Central memory CD8-positive, alpha-beta T cell (primary cell): Measurements from ENCODE around the gene IFI27.
A peak's percentile ranks its signal among the peaks of the same experiment; 100 is the strongest.

Source experiments
- ATAC-seq: fragments of 150-1000 bp; cut with Tn5 transposase; replicated peaks from 2 replicates; pipeline ENCODE4 v1.10.0; 2022; ENCODE audit warnings: mild to moderate bottlenecking, moderate FRiP score, moderate number of reproducible peaks; ENCODE audit not compliant: poor library complexity, severe bottlenecking; ENCODE audit errors: extremely low read depth
- DNase-seq, 2 donors: peaks; one replicate each; pipeline ENCODE4 v3.0.0; 2021; ENCODE audit warnings: low spot score in 2 of 2
- H3K27ac Mint-ChIP-seq: one replicate; pipeline ENCODE4 v1.8.0; 2022; ENCODE audit warnings: low read depth, mild to moderate bottlenecking, moderate library complexity, mixed read lengths
- H3K27me3 Mint-ChIP-seq: one replicate; pipeline ENCODE4 v1.8.0; 2022; ENCODE audit warnings: mixed read lengths
- H3K36me3 Mint-ChIP-seq: one replicate; pipeline ENCODE4 v1.8.0; 2022; ENCODE audit warnings: mild to moderate bottlenecking, moderate library complexity, mixed read lengths; ENCODE audit not compliant: insufficient read depth
- H3K4me1 Mint-ChIP-seq: one replicate; pipeline ENCODE4 v1.8.0; 2022; ENCODE audit warnings: mixed read lengths
- H3K4me3 Mint-ChIP-seq: one replicate; pipeline ENCODE4 v1.8.0; 2022; ENCODE audit warnings: mild to moderate bottlenecking, moderate library complexity, mixed read lengths
- H3K9me3 Mint-ChIP-seq: one replicate; pipeline ENCODE4 v1.8.0; 2022; ENCODE audit warnings: mixed read lengths

The IFI27 gene

DNA sequence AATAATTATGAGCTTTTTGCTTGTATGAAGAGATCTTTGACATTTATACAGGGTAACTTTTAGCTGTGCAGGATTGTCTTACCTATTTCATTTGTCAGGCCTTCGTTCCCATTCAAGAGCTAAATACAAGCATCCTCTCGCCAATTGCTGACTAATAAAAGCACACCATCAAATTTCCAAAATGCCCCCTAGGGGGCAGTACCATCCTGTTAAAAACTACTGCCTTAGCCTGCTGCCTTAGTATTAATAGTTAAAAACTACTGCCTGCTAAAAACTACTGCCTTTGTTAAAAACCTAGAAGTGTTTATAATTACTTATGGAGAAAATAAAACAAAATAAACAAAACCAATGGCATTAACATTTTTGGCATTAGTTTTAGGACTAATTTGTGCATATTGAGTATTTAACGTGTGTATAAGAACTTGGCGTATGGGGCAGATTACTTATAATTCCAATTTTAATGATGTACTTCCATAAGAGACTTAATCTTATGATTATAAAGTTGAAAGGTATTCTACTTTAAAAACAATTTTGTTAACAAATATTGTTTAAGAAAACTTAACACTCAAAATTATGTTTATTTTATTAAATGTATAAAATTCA, 21.9 kb downstream of the IFI27 start:
- Mint-ChIP-seq H3K4me3 (no peak overlapping the region), H3K9me3 (peaks cover 9% of the 10 kb centered on the region), H3K36me3 (peaks cover 4% of the 10 kb centered on the region), H3K27me3 (peaks cover 10% of the 10 kb centered on the region), H3K4me1 (peaks cover 21% of the 10 kb centered on the region), H3K27ac (no peak overlapping the region)
- no peak for ATAC-seq
- peak; percentile 27 to 54 for DNase-seq

DNA sequence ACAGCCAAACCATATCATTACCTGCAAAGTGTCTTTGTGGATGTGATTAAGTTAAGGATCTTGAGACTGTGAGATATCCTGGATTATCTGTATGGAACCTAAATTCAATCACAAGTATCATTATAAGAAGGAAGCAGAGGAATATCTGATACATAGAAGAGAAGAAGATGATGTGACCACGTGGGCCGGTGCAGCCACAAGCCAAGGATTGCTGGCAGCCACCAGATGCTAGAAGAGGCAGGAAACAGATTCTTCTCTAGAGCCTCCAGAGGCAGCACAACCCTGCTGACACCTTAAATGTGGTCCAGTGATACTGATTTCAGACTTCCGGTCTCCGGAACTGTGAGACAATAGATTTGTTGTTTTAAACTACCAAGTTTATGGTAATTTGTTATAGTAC, 24.9 kb downstream of the IFI27 start:
- Mint-ChIP-seq H3K9me3 (peaks cover 9% of the 10 kb centered on the region), H3K27me3 (peaks cover 20% of the 10 kb centered on the region), H3K4me3 (no peak overlapping the region), H3K27ac (no peak overlapping the region), H3K36me3 (no peaks in the 10 kb centered on the region), H3K4me1 (peaks cover under 1% of the 10 kb centered on the region)
- ATAC-seq (no peak), DNase-seq (no peak)

DNA sequence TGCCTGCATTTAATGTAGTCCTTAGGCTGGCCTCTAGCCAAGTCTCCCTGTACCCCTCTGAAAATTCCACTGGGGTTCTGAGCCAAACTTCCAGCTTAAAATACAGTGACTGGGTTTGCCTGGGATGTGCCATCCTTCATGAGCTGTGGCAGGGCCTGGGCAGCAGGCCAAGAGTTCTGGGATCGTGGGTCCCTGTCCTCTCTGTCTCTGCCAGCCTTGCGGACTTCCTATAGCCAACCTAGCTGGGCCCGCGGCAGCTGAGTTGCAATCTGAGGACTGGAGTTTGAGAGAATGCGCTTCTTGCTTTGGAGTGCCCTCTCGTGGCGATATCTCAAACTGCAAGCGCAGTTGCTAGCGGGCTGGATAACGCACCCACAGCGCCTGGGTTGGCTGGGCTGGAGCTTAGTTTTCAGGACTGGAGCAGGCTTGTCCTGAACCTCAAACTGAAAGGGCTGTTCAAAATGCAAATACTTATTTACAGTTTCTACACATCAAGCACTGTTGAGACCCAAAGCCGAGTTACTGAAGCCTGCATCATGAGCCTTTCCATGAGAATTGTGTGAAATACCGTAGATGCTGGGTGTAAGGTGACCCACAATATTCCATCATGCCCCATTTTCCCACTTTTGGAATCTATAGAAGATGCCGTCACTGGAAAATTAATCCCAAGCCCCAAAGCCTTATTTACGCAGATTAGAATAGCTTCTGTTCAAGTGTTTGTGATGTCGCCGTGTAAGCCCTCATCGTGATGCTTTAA, 26.2 kb downstream of the IFI27 start:
- DNase-seq (peak; percentile 75 to 84), ATAC-seq (peak; percentile 78)
- Mint-ChIP-seq H3K27ac (no peak overlapping the region), H3K4me1 (no peaks in the 10 kb centered on the region), H3K36me3 (no peaks in the 10 kb centered on the region), H3K4me3 (no peak overlapping the region), H3K9me3 (peaks cover 9% of the 10 kb centered on the region), H3K27me3 (peaks cover 20% of the 10 kb centered on the region)

DNA sequence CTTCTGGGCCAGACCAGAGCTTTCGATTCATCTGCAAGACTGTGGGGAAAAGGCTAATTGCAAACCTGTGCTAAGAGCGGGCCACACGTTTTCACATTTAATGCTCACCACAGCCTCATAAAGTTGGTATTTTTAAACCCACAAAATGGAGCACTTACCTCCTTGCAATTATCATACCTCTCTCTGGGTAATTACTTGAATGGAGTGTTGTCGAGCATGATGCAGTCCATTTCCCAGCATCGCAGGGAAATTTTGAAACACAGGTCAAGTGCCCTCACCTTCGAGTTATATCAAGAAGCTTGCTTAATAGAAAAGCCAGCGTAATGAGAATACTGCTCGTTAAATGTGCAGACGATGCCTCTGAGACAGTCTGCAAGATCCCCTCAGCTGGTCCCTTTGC, 27.7 kb downstream of the IFI27 start:
- DNase-seq (no peak), ATAC-seq (no peak)
- H3K27ac Mint-ChIP-seq, result no peak overlapping the region
- H3K36me3 Mint-ChIP-seq, result no peaks in the 10 kb centered on the region
- no peak overlapping the region for H3K4me3 Mint-ChIP-seq
- H3K27me3 Mint-ChIP-seq, result peaks cover 20% of the 10 kb centered on the region
- H3K9me3 Mint-ChIP-seq, result peaks cover 9% of the 10 kb centered on the region
- H3K4me1 Mint-ChIP-seq, result no peaks in the 10 kb centered on the region

DNA sequence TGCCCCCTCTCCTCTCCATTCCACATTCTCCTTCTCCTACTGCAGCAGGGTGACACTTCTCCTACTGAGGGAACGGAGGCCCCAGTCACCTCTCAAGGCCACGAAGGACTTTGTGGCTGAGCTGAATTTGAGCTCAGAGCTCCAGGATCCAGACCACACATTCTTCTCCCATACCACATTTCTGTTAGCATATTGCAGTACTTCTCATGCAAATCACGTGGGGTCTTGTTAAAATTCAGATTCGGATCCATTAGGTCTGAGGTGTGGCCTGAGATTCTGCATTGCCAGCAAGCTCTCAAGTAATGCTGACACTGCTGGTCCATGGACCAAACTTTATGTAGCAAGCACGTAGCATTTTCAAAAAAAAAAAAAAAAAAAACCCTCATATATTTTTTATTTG, 28.5 kb downstream of the IFI27 start:
- no peak for DNase-seq
- Mint-ChIP-seq H3K4me3 (no peak overlapping the region), H3K9me3 (peaks cover 9% of the 10 kb centered on the region), H3K4me1 (no peaks in the 10 kb centered on the region), H3K27me3 (peaks cover 20% of the 10 kb centered on the region), H3K27ac (no peak overlapping the region), H3K36me3 (no peaks in the 10 kb centered on the region)
- no peak for ATAC-seq

DNA sequence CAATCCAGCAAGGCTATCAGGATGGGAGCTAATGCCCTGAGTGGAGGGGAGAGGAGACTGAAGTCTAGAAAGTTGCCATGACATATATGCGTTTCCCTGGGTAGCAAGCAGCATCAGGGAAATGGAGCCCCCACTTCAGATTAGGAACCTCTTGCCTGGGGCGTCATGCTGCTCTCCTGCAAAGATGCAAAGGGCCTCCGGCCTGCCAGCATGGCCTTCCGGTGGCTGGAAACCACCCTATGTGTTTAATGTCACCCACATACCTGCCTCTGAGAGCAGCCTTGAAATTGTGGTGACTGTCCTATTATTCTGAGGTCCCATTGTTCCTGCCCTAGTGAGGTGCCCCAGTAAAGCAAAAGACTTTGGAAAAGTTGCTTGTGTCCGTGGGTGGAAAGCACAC, 28.9 kb downstream of the IFI27 start:
- Mint-ChIP-seq H3K4me3 (no peak overlapping the region), H3K27me3 (peaks cover 20% of the 10 kb centered on the region), H3K27ac (no peak overlapping the region), H3K4me1 (no peaks in the 10 kb centered on the region), H3K36me3 (no peaks in the 10 kb centered on the region), H3K9me3 (peaks cover 9% of the 10 kb centered on the region)
- ATAC-seq (no peak), DNase-seq (no peak)

DNA sequence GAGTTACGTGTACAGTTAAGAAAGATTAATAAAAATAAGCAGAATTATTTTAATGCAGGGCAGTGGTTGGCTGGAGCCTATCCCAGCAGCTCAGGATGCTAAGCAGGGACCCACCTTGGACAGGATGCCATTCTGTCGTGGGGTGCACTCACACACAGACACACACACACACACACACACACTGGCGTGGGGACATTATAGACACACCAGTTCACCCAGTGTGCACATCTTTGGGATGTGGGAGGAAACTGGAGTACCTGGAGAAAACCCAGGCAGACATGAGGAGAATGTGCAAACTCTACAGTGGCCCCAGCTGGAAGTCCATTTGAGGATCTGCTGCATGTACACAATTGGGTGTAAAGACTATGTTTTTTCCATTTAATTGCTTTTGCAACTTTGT, 31.7 kb downstream of the IFI27 start:
- DNase-seq, result no peak
- no peak for ATAC-seq
- Mint-ChIP-seq H3K4me3 (no peak overlapping the region), H3K36me3 (peaks cover under 1% of the 10 kb centered on the region), H3K27ac (no peak overlapping the region), H3K9me3 (no peaks in the 10 kb centered on the region), H3K27me3 (peaks cover 9% of the 10 kb centered on the region), H3K4me1 (peaks cover 8% of the 10 kb centered on the region)

DNA sequence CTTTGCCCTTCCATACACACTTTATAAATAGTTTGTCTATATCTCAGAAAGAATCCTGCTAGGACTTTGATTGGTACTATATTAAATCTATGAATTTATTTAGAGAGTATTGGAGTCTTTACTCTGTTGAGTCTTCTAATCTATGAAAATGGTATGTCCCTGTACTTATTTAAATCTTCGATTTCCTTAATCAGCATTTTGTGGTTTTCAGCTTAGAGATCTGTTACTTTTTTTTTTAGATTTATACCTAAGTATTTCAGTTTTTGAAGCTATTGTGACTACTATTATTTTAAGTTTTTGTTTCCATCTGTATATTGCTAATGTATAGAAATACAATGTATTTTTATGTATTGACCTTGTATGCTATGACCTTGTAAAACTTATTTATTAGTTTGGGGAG, 32.3 kb downstream of the IFI27 start:
- Mint-ChIP-seq H3K36me3 (peaks cover 1% of the 10 kb centered on the region), H3K4me1 (peaks cover 8% of the 10 kb centered on the region), H3K27me3 (peaks cover 9% of the 10 kb centered on the region), H3K9me3 (no peaks in the 10 kb centered on the region), H3K27ac (peak overlapping the region; percentile 35), H3K4me3 (no peak overlapping the region)
- DNase-seq (no peak), ATAC-seq (no peak)

DNA sequence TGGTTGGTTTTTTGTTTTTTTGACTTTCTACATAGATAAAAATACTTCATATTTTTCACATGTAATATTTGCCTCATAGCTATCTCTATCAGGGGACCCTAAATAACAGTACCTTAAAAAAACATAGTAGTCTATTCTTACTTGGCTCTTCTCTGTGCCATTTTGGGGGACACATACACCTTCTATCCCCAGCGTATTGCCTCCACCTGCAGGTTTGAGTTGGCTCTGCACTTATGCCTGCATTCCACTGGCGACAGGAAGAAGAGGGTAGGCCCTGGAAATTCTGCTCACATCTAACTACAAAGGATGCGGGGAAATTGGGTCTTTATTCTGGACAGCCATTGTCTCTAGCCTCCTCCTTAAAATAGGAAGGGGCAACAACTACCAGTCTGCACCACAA, 32.7 kb downstream of the IFI27 start:
- Mint-ChIP-seq H3K27me3 (peaks cover 9% of the 10 kb centered on the region), H3K27ac (peak overlapping the region; percentile 35), H3K9me3 (no peaks in the 10 kb centered on the region), H3K4me1 (peaks cover 8% of the 10 kb centered on the region), H3K4me3 (no peak overlapping the region), H3K36me3 (peaks cover 1% of the 10 kb centered on the region)
- DNase-seq (no peak), ATAC-seq (no peak)

DNA sequence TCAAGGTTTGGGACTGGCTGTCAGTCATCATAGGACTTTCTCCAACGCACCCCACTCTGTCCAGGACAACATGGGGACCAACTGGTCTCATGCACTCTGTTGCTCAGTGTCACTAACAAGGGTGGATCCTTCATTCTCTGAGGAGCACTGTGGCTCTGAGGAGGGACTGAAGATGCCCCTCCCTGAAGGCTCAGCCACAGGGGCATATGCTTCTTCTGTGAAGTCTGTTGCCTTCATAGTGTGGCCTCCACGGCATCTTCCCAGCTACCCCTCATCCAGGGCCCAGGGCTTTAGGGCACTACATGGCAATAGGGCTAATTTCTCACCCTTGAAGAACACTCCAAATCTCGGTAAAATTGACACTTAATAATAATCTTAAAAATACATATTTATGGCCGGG, 33.2 kb downstream of the IFI27 start:
- Mint-ChIP-seq H3K4me3 (no peak overlapping the region), H3K4me1 (peaks cover 8% of the 10 kb centered on the region), H3K27ac (no peak overlapping the region), H3K9me3 (no peaks in the 10 kb centered on the region), H3K27me3 (peaks cover 6% of the 10 kb centered on the region), H3K36me3 (peaks cover 1% of the 10 kb centered on the region)
- ATAC-seq, result no peak
- DNase-seq, result no peak

DNA sequence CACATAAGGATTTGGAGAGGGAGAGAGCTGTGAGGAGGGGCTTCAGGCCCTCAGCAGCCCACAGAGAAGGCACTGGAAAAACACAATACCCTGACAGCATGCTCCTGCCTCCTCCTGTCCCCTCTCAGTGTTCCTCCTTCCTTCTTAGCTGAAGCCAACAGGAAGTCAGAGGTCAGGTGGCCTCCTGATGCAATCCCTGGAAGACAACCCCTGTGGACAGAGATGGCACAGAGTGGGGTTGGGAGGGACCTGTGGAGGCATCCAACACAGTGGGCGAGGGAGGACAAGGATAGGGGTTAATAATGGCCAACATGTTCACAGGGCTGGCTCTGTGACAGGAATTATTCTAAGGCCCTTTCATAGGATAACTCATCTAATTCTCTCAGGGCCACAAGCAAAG, 34.2 kb downstream of the IFI27 start:
- DNase-seq (no peak), ATAC-seq (no peak)
- H3K27me3 Mint-ChIP-seq, result no peaks in the 10 kb centered on the region
- H3K36me3 Mint-ChIP-seq, result peaks cover 1% of the 10 kb centered on the region
- no peaks in the 10 kb centered on the region for H3K9me3 Mint-ChIP-seq
- H3K27ac Mint-ChIP-seq, result no peak overlapping the region
- no peak overlapping the region for H3K4me3 Mint-ChIP-seq
- peaks cover 8% of the 10 kb centered on the region for H3K4me1 Mint-ChIP-seq

DNA sequence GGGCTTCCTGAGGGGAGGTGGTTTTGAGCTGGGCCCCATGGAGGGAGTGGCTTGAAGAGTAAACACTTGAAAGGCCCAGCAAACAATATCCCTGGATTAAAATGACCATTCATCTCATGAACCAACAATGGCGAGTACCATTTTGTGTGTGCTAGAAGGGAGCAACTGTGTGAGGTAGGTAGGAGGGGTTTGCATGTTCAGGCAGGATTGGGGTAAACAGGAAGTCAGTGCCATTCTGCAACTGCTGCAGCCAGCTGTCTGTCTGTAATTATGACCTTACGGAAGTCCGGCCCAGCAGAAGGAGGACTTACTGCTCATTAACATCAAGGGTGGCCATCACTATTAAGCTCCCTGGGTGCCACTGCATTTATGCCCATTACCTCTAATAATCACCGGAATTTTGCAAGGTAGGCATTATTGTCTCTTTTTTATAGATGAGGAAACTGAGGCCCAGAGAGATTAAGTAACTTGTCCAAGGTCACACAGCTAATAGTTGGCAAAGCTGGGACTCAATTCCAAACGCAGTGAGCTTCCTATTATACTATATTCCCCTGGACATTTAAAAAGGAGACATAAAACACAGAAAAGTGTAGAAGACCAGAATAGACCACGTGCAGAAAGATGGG, 35.5 kb downstream of the IFI27 start:
- H3K4me1 Mint-ChIP-seq, result peaks cover 8% of the 10 kb centered on the region

DNA sequence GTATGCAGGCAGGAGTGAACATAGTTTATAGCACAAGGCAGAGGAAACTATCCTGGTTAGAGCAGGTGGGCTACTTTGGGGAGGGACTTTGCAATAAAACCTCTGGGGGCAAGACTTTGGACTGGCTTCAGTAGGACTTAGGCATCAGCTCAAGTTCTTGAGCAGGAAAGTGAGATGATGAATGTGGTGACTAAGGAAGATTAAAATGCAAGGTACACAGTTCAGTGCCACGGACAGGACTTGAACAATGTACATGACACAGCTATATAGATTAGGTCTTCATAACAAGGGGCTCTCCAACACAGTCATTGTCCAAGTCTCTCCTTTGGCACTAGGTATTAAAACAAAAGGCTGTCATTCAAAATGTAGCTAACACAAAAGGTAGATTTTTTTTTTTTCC, 42.1 kb downstream of the IFI27 start:
- no peak overlapping the region for H3K4me3 Mint-ChIP-seq
- no peak overlapping the region for H3K27ac Mint-ChIP-seq
- ATAC-seq (no peak), DNase-seq (no peak)
- H3K36me3 Mint-ChIP-seq, result no peaks in the 10 kb centered on the region
- H3K27me3 Mint-ChIP-seq, result peaks cover 31% of the 10 kb centered on the region
- H3K4me1 Mint-ChIP-seq, result peaks cover 7% of the 10 kb centered on the region
- H3K9me3 Mint-ChIP-seq, result no peaks in the 10 kb centered on the region

More for the DNA sequence above, 35.5 kb downstream of the IFI27 start:
- peaks cover 1% of the 10 kb centered on the region for H3K36me3 Mint-ChIP-seq
- H3K9me3 Mint-ChIP-seq, result no peaks in the 10 kb centered on the region
- H3K4me3 Mint-ChIP-seq, result no peak overlapping the region
- H3K27ac Mint-ChIP-seq, result no peak overlapping the region
- no peaks in the 10 kb centered on the region for H3K27me3 Mint-ChIP-seq
- no peak for DNase-seq
- no peak for ATAC-seq
